Activated naive CD4-positive, alpha-beta T cell treated with anti-CD3 and anti-CD28 coated beads, Interleukin-2, amount 10 ng/mL, durations not matched to agents 7 days and 5 days (primary cell): ENCODE measurements around the gene SLC5A11.
A peak's percentile ranks its signal among the peaks of the same experiment; 100 is the strongest.
"Not testable (repeated sequence)": the region's sequence is repeated elsewhere in the genome, so short reads cannot be mapped to it uniquely, and the experiment has no call there.

Experiments used
- CTCF ChIA-PET: fragments of 350-600 bp; sonication (Branson Sonifier 250); formaldehyde crosslinking; loops from one replicate; lab custom pipeline; 2021; ENCODE audit warnings: antibody characterized with exemption; lab: Charles Lee
- DNase-seq: peaks from one replicate; pipeline ENCODE4 v3.0.0-alpha.2; 2020
- H3K27ac Mint-ChIP-seq: one replicate; pipeline ENCODE4 v1.8.0; 2021; ENCODE audit warnings: mild to moderate bottlenecking, moderate library complexity, mixed read lengths
- H3K27me3 Mint-ChIP-seq: one replicate; pipeline ENCODE4 v1.8.0; 2021; ENCODE audit warnings: mild to moderate bottlenecking, mixed read lengths
- H3K36me3 Mint-ChIP-seq: one replicate; pipeline ENCODE4 v1.8.0; 2021; ENCODE audit warnings: mixed read lengths
- H3K4me1 Mint-ChIP-seq: one replicate; pipeline ENCODE4 v1.8.0; 2021; ENCODE audit warnings: mixed read lengths
- H3K4me3 Mint-ChIP-seq: one replicate; pipeline ENCODE4 v1.8.0; 2021; ENCODE audit warnings: mild to moderate bottlenecking, moderate library complexity, mixed read lengths
- H3K9me3 Mint-ChIP-seq: one replicate; pipeline ENCODE4 v1.8.0; 2021; ENCODE audit warnings: mixed read lengths

The SLC5A11 gene

GRCh38 chr16:24858219-24859041, 12.7 kb downstream of the SLC5A11 start:
- H3K36me3 Mint-ChIP-seq = no peaks in the 10 kb centered on the region
- H3K27ac Mint-ChIP-seq = no peak overlapping the region
- no peaks in the 10 kb centered on the region for H3K4me1 Mint-ChIP-seq
- no peak overlapping the region for H3K4me3 Mint-ChIP-seq
- peak; percentile 78 for DNase-seq
- peaks cover 18% of the 10 kb centered on the region for H3K27me3 Mint-ChIP-seq
- no peaks in the 10 kb centered on the region for H3K9me3 Mint-ChIP-seq
- CTCF ChIA-PET = no interaction called here

- CTCF ChIA-PET = no interaction called here
- Mint-ChIP-seq H3K27me3 (peaks cover 14% of the 10 kb centered on the region), H3K9me3 (peaks cover 6% of the 10 kb centered on the region), H3K27ac (no peak overlapping the region), H3K4me1 (no peaks in the 10 kb centered on the region), H3K4me3 (no peak overlapping the region), H3K36me3 (no peaks in the 10 kb centered on the region)
- DNase-seq = no peak
Measured at GRCh38 chr16:24861461-24861860, 15.7 kb downstream of the SLC5A11 start.

DNA sequence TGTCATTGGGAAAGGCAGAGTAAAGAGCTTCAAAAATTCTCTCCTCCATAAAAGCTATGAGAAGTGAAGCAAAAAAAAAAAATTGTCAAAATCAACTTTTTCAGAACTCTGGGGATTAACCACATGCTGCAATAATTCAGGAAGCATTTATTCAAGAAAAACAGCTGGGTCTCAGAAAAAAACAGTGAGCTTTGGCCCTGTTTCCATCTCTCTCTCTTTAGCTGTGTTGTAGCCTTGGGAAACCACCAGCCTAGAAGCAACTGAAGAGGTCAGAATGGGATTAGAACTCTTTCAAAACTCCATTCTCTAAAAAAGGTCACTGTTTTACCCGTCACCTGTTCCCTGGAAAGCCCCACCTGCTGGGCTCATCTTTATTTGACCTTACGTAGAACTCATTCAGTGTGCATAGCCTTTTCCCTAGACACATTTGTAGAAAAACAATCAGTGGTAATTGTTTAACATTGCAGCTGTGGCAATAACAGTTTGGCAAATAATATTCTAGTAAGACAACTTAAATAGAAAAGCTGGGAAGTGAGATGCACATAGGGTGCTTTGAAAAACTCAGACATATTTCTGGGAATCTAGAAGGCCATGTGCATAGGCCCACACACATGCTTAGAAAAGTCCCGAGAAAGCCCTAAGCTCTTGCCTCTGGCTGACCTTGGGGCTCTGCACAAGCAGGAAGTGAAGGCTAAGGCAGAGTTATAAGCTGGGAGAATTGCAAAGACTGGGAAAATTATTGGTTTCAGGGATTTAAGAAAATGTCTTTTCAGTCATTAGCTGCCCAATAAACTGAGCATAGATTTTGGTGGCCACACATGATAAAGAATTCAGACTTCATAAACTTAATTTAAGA, 18.0 kb downstream of the SLC5A11 start:
- Mint-ChIP-seq H3K4me1 (no peaks in the 10 kb centered on the region), H3K9me3 (peaks cover 6% of the 10 kb centered on the region), H3K36me3 (no peaks in the 10 kb centered on the region), H3K4me3 (no peak overlapping the region), H3K27ac (no peak overlapping the region), H3K27me3 (peaks cover 9% of the 10 kb centered on the region)
- DNase-seq = no peak
- CTCF ChIA-PET = interaction anchor here (0.8 kb wide), 1 partner anchor 29 kb away, joined by 3 read pairs; no protein-coding TSS in a partner anchor

DNA sequence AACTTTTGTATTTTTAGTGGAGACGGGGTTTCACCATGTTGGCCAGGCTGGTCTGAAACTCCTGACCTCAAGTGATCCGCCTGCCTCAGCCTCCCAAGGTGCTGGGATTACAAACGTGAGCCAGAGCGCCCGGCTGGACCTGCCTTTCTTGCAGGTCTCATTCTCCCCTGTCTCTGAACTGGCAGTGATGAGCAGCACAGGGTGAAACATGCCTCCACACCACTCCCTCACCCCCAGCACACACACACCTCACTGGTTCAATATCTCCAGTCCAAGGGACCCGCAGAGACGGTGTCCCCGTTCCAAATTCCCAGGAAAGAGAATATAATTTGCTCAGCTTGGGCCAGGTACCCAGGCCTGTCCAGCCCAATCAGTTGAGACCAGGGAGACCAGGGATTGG, 23.3 kb downstream of the SLC5A11 start:
- H3K27ac Mint-ChIP-seq = no peak overlapping the region
- peaks cover 7% of the 10 kb centered on the region for H3K27me3 Mint-ChIP-seq
- no peaks in the 10 kb centered on the region for H3K36me3 Mint-ChIP-seq
- no peaks in the 10 kb centered on the region for H3K4me1 Mint-ChIP-seq
- H3K9me3 Mint-ChIP-seq = peaks cover 3% of the 10 kb centered on the region
- CTCF ChIA-PET = no interaction called here
- no peak for DNase-seq
- H3K4me3 Mint-ChIP-seq = no peak overlapping the region

DNA sequence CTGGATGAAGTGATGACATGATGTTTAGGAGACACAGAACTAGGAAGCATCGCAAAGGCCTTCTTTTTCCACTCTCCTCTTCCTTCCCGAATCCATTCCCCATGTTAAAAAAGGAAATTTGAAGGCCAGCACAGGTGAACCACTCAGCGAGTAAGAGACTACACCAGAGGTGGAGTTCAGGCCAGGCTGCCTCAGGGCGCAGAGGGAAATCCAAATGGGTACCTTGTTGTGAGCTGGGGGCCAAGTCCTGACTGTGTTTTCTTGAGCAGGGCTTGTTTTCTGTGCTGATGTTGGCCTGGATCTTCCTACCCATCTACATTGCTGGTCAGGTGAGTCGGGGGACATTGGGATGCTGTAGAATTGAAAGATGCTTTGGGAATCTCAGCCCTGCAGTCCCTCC, 26.1 kb downstream of the SLC5A11 start:
- no peaks in the 10 kb centered on the region for H3K36me3 Mint-ChIP-seq
- no peak overlapping the region for H3K27ac Mint-ChIP-seq
- H3K27me3 Mint-ChIP-seq = peaks cover 3% of the 10 kb centered on the region
- CTCF ChIA-PET = no interaction called here
- no peak for DNase-seq
- no peak overlapping the region for H3K4me3 Mint-ChIP-seq
- H3K9me3 Mint-ChIP-seq = no peaks in the 10 kb centered on the region
- no peaks in the 10 kb centered on the region for H3K4me1 Mint-ChIP-seq

DNA sequence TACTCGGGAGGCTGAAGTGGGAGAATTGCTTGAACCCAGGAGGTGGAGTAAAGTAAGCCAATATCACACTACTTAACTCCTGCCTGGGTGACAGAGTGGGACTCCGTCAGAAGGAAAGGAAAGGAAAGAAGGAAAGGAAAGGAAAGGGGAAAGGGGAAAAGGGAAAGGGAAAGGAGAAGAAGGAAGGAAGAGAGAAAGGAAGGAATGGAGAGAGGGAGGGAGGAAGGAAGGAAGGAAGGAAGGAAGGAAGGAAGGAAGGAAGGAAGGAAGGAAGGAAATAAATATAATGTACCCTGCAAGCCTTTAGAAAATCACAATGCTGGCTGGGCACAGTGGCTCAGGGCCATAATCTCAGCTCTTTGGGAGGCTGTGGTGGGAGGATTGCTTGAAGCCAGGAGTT, 27.3 kb downstream of the SLC5A11 start:
- no peak for DNase-seq
- CTCF ChIA-PET = no interaction called here
- no peak overlapping the region for H3K27ac Mint-ChIP-seq
- peaks cover 3% of the 10 kb centered on the region for H3K27me3 Mint-ChIP-seq
- no peaks in the 10 kb centered on the region for H3K4me1 Mint-ChIP-seq
- H3K36me3 Mint-ChIP-seq = no peaks in the 10 kb centered on the region
- H3K9me3 Mint-ChIP-seq = no peaks in the 10 kb centered on the region
- H3K4me3 Mint-ChIP-seq = no peak overlapping the region

- H3K27me3 Mint-ChIP-seq = peaks cover 3% of the 10 kb centered on the region
- no peaks in the 10 kb centered on the region for H3K9me3 Mint-ChIP-seq
- no peak for DNase-seq
- no peak overlapping the region for H3K4me3 Mint-ChIP-seq
- no peaks in the 10 kb centered on the region for H3K4me1 Mint-ChIP-seq
- no peaks in the 10 kb centered on the region for H3K36me3 Mint-ChIP-seq
- CTCF ChIA-PET = no interaction called here
- H3K27ac Mint-ChIP-seq = no peak overlapping the region
Measured at GRCh38 chr16:24875466-24875865, 29.7 kb downstream of the SLC5A11 start.

DNA sequence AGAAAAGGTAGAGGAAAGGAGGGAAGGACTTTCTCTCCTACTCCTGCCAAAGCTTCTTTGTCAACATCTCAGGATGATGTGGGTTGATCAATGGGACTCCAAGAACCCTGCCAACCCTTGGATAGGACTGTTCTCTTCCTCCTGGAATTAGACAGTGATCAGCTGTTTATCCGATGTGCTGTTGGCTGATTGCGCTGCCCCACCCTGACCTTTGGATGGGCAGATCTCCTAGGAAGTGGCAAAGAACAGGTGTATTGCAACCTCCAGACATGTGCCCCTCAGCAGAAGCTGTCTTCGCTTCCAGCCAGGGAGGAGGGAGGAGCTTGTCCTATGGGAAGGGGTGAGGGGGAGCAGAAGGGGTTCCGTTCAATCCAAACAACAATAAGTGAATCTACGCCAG, 30.5 kb downstream of the SLC5A11 start:
- Mint-ChIP-seq H3K4me1 (no peaks in the 10 kb centered on the region), H3K27ac (no peak overlapping the region), H3K27me3 (peaks cover 3% of the 10 kb centered on the region), H3K4me3 (no peak overlapping the region), H3K36me3 (no peaks in the 10 kb centered on the region), H3K9me3 (no peaks in the 10 kb centered on the region)
- no peak for DNase-seq
- CTCF ChIA-PET = no interaction called here

DNA sequence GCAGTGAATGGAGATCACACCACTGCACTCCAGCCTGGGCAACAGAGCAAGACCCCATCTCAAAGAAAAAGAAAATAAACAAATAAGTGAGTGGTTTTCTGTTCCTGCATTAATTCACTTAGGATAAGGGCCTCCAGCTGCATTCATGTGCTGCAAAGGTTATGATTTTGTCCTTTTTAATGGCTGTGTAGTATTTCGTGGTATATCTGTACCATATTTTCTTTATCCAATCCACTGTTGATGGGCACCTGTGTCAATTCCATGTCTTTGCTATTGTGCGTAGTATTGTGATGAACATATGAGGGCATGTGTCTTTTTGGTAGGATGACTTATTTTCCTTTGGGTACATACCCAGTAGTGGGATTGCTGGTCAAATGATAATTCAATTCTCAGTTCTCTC, 33.9 kb downstream of the SLC5A11 start:
- Mint-ChIP-seq H3K27ac (no peak overlapping the region), H3K9me3 (no peaks in the 10 kb centered on the region), H3K27me3 (no peaks in the 10 kb centered on the region), H3K4me3 (no peak overlapping the region), H3K36me3 (no peaks in the 10 kb centered on the region), H3K4me1 (no peaks in the 10 kb centered on the region)
- CTCF ChIA-PET = no interaction called here
- DNase-seq = no peak

- H3K9me3 Mint-ChIP-seq = no peaks in the 10 kb centered on the region
- H3K27me3 Mint-ChIP-seq = no peaks in the 10 kb centered on the region
- CTCF ChIA-PET = no interaction called here
- no peak overlapping the region for H3K27ac Mint-ChIP-seq
- H3K36me3 Mint-ChIP-seq = no peaks in the 10 kb centered on the region
- no peaks in the 10 kb centered on the region for H3K4me1 Mint-ChIP-seq
- H3K4me3 Mint-ChIP-seq = no peak overlapping the region
- DNase-seq = no peak
Measured at GRCh38 chr16:24883714-24884151, 38.0 kb downstream of the SLC5A11 start.

GRCh38 chr16:24887472-24887871, 41.7 kb downstream of the SLC5A11 start:
- Mint-ChIP-seq H3K36me3 (no peaks in the 10 kb centered on the region), H3K4me1 (no peaks in the 10 kb centered on the region), H3K27me3 (peaks cover 6% of the 10 kb centered on the region), H3K4me3 (no peak overlapping the region), H3K27ac (no peak overlapping the region), H3K9me3 (no peaks in the 10 kb centered on the region)
- DNase-seq = no peak
- CTCF ChIA-PET = no interaction called here

- CTCF ChIA-PET = no interaction called here
- no peaks in the 10 kb centered on the region for H3K36me3 Mint-ChIP-seq
- no peak overlapping the region for H3K27ac Mint-ChIP-seq
- H3K4me3 Mint-ChIP-seq = no peak overlapping the region
- peaks cover 6% of the 10 kb centered on the region for H3K27me3 Mint-ChIP-seq
- DNase-seq = no peak
- no peaks in the 10 kb centered on the region for H3K9me3 Mint-ChIP-seq
- no peaks in the 10 kb centered on the region for H3K4me1 Mint-ChIP-seq
Measured at GRCh38 chr16:24890746-24891145, 45.0 kb downstream of the SLC5A11 start.

DNA sequence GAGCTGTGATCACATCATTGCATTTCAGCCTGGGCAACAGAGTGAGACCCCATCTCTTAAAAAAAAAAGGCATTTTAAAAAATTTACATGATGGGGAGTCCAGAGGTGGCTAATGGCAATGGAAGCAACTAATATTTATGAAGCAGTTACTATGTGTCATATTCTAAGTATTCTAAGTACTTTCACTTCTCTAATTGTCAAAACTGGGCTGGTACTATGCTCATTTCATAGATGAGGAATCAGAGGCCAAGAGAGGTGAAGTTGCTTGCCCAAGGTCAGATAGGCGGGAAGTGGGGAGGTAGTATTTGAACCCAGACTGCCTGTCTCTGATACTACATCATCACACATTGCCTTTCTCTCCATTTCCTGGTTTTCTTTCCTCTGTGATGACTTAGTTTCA, 50.7 kb downstream of the SLC5A11 start:
- no peak for DNase-seq
- no peaks in the 10 kb centered on the region for H3K27me3 Mint-ChIP-seq
- no peaks in the 10 kb centered on the region for H3K9me3 Mint-ChIP-seq
- H3K4me3 Mint-ChIP-seq = no peak overlapping the region
- CTCF ChIA-PET = no interaction called here
- H3K4me1 Mint-ChIP-seq = no peaks in the 10 kb centered on the region
- no peaks in the 10 kb centered on the region for H3K36me3 Mint-ChIP-seq
- no peak overlapping the region for H3K27ac Mint-ChIP-seq

GRCh38 chr16:24897522-24897921, 51.8 kb downstream of the SLC5A11 start:
- CTCF ChIA-PET, H3K36me3 Mint-ChIP-seq, H3K9me3 Mint-ChIP-seq, H3K27ac Mint-ChIP-seq, DNase-seq, H3K27me3 Mint-ChIP-seq, H3K4me1 Mint-ChIP-seq, H3K4me3 Mint-ChIP-seq: not testable (repeated sequence)

DNA sequence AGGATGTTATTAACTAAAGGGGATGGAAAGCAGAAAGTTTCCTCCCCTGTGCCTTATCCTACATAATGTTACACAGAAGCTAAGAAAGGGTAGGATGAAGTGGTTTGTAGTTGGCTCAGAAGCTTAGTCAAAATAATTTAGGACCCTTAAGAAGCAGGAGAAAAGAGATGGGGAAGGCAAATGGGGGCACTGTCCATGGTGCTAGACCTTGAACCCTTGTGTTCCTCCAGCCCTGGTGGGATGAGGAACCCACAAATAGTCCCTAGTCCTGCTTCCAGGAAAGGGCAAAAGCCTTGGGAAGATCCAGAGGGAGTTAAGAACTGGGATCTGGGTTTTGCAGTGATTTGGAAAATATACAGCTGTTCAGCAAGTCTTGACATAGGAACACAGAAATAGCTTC, 54.5 kb downstream of the SLC5A11 start:
- H3K27me3 Mint-ChIP-seq = no peaks in the 10 kb centered on the region
- H3K9me3 Mint-ChIP-seq = no peaks in the 10 kb centered on the region
- no peaks in the 10 kb centered on the region for H3K4me1 Mint-ChIP-seq
- no peaks in the 10 kb centered on the region for H3K36me3 Mint-ChIP-seq
- no peak overlapping the region for H3K4me3 Mint-ChIP-seq
- DNase-seq = no peak
- CTCF ChIA-PET = no interaction called here
- H3K27ac Mint-ChIP-seq = no peak overlapping the region
